Common myeloid progenitor, CD34-positive (primary cell): ENCODE measurements around the gene DNAH3.

Experiments used
- CTCF ChIA-PET: fragments of 350-600 bp; sonication (Branson Sonifier 250); formaldehyde crosslinking; loops from one replicate; lab custom pipeline; 2021; ENCODE audit warnings: antibody characterized with exemption; lab: Charles Lee
- POLR2A ChIA-PET: fragments of 350-600 bp; sonication (Branson Sonifier 250); formaldehyde crosslinking; loops from one replicate; lab custom pipeline; 2021; ENCODE audit warnings: antibody characterized with exemption; lab: Charles Lee
- DNase-seq, 3 donors: peaks; one replicate each; pipeline versions ENCODE4 v3.0.0 to v3.0.0-alpha.2; 2013
- H3K27ac ChIP-seq, 2 experiments: 1 replicate in 1 of 2; 2 replicates in 1 of 2; pipeline ENCODE4 v1.7.0; 2013; ENCODE audit warnings: inconsistent platforms in 2 of 2, low read length in 2 of 2, mild to moderate bottlenecking in 2 of 2, low read depth in 1 of 2, moderate library complexity in 1 of 2; ENCODE audit not compliant: severe bottlenecking in 2 of 2, insufficient read depth in 1 of 2, poor library complexity in 1 of 2
- H3K27me3 ChIP-seq, 5 experiments: replicated peaks in 2 of 5; 1 replicate in 3 of 5; 2 replicates in 2 of 5; pipeline versions ENCODE4 v1.6.1 to v1.7.0; 2013; ENCODE audit warnings: low read length in 4 of 5, mild to moderate bottlenecking in 2 of 5, moderate library complexity in 2 of 5, inconsistent platforms in 1 of 5; ENCODE audit not compliant: insufficient read depth in 5 of 5, control insufficient read depth in 4 of 5
- H3K36me3 ChIP-seq, 4 experiments: 1 replicate in 2 of 4; 2 replicates in 2 of 4; pipeline versions ENCODE4 v1.6.1 to v1.7.0; 2013; ENCODE audit warnings: low read length in 3 of 4, control low read depth in 1 of 4, mild to moderate bottlenecking in 1 of 4; ENCODE audit not compliant: control insufficient read depth in 4 of 4, insufficient read depth in 4 of 4
- H3K4me1 ChIP-seq, 4 experiments: 1 replicate in 3 of 4; 2 replicates in 1 of 4; pipeline versions ENCODE4 v1.6.1 to v1.7.1; 2013; ENCODE audit warnings: low read length in 3 of 4, mild to moderate bottlenecking in 3 of 4, control low read depth in 1 of 4, inconsistent platforms in 1 of 4, moderate library complexity in 1 of 4; ENCODE audit not compliant: control insufficient read depth in 4 of 4, insufficient read depth in 4 of 4; ENCODE audit errors: control extremely low read depth in 1 of 4
- H3K4me3 ChIP-seq, 7 experiments: 1 replicate in 4 of 7; 2 replicates in 3 of 7; pipeline versions ENCODE4 v1.5.1 to v1.7.0; 2013; ENCODE audit warnings: mild to moderate bottlenecking in 7 of 7, low read length in 6 of 7, moderate library complexity in 6 of 7, inconsistent platforms in 2 of 7, low read depth in 2 of 7, control low read depth in 1 of 7; ENCODE audit not compliant: insufficient read depth in 4 of 7, control insufficient read depth in 1 of 7; ENCODE audit errors: extremely low read depth in 1 of 7
- H3K9me3 ChIP-seq, 5 experiments: 1 replicate in 4 of 5; 2 replicates in 1 of 5; pipeline versions ENCODE4 v1.6.1 to v1.7.1; 2013; ENCODE audit warnings: low read length in 4 of 5, mild to moderate bottlenecking in 2 of 5, inconsistent platforms in 1 of 5, low read depth in 1 of 5, moderate library complexity in 1 of 5; ENCODE audit not compliant: control insufficient read depth in 4 of 5, insufficient read depth in 2 of 5; ENCODE audit errors: control extremely low read depth in 1 of 5
- WGBS: methylation state at CpG from one replicate; pipeline ENCODE4 v1.1.5; 2013; ENCODE audit not compliant: insufficient coverage; 5-methylcytosine and 5-hydroxymethylcytosine counted together

Gene DNAH3

DNA sequence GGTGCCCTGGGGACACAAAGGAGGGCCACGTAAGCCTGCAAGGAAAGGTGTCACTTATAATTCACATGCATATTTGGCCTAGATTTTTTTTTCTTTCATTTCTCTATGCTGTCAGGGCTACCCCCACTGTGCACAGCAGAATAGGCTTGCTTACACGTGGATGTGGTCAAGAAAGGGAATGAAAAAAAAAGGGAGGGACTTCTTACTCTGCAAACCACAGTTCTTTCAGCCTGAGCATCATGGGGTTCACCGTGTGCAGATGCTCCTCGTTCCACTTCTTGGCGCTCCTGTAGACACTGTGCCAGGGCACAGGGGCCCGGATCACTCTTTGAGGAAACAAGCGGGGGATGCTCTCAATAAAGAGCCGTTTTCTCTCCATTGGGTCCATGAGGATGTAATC, 16.6 kb downstream of the DNAH3 start:
- CTCF ChIA-PET, result no interaction called here
- POLR2A ChIA-PET, result no interaction called here

DNA sequence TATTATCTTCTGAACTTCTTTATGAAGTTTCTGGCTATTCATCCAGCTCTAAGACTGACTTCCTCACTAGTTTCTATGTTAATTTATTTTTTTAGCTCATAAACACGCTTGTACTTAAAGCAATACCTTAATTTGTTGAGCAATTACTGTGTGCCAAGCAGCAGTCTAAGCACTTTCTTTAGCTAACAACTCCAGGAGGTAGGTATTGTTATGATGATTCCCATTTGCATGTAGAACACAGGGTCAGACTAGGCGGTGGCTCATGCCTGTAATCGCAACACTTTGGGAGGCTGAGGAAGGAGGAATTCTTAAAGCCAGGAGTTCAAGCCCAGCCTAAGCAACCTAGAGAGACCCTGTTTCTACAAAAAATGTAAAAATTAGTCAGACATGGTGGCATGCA, 19.8 kb downstream of the DNAH3 start:
- H3K4me3 ChIP-seq, result no peak overlapping the region
- H3K9me3 ChIP-seq, result no peaks in the 10 kb centered on the region
- H3K4me1 ChIP-seq, result no peaks in the 10 kb centered on the region
- ChIA-PET POLR2A (interaction anchor here (0.6 kb wide), 1 partner anchor 214 kb away, joined by 3 read pairs; no protein-coding TSS in a partner anchor), CTCF (interaction anchor here (0.9 kb wide), 1 partner anchor 29 kb away, joined by 3 read pairs; no protein-coding TSS in a partner anchor)
- no peaks in the 10 kb centered on the region for H3K27me3 ChIP-seq
- no peaks in the 10 kb centered on the region for H3K36me3 ChIP-seq
- no peak for DNase-seq
- H3K27ac ChIP-seq, result no peak overlapping the region
- 100% methylated on average over 2 of the region's 3 CpGs for WGBS

More for the DNA sequence above, 16.6 kb downstream of the DNAH3 start:
- no peaks in the 10 kb centered on the region for H3K4me1 ChIP-seq
- no peaks in the 10 kb centered on the region for H3K9me3 ChIP-seq
- H3K27ac ChIP-seq, result no peak overlapping the region
- WGBS, result 93% methylated on average over 7 of the region's 8 CpGs
- DNase-seq, result no peak
- H3K27me3 ChIP-seq, result peaks cover 0 to 2% (median 0%) of the 10 kb centered on the region in 5 experiments
- no peaks in the 10 kb centered on the region for H3K36me3 ChIP-seq
- no peak overlapping the region for H3K4me3 ChIP-seq

DNA sequence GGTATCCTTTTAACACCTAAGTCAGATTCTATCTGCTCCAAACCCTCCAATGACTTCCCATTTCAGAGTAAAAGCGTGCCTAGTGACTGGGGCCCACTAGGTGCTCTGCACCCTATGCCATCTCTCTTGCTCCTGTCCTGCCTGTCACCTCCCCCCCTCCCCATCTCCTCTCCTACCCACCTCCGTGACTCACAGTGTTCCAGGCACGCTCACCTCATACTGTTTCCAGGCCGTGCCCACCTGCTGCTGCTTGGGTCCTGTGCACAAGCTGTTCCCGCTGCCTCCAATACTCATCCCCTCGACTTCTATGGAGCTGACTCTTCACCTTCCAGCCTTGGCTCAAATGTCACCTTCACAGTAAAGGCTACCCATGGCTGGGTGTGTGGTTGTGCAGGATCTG, 21.7 kb downstream of the DNAH3 start:
- 100% methylated on average over 3 of the region's 6 CpGs for WGBS
- ChIA-PET CTCF (no interaction called here), POLR2A (no interaction called here)

DNA sequence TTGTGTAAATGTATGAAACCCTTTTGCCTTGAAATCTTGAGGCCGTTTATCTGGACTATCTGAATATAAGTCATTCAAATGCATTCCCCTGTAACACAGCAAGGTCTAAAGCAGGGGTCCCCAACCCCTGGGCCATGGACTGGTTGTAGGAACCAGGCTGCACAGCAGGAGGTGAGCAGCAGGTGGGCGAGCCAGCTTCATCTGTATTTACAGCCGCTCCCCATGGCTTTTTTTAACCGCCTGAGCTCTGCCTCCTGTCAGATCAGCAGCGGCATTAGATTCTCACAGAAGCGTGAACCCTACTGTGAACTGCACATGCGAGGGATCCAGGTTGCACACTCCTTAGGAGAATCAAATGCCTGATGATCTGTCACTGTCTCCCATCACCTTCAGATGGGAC, 24.1 kb downstream of the DNAH3 start:
- no peak for DNase-seq
- no peaks in the 10 kb centered on the region for H3K4me1 ChIP-seq
- 100% methylated on average over 6 of the region's 7 CpGs for WGBS

More for the DNA sequence above, 21.7 kb downstream of the DNAH3 start:
- Histone ChIP-seq H3K9me3 (no peaks in the 10 kb centered on the region), H3K27me3 (no peaks in the 10 kb centered on the region), H3K27ac (no peak overlapping the region), H3K4me3 (no peak overlapping the region), H3K36me3 (no peaks in the 10 kb centered on the region), H3K4me1 (no peaks in the 10 kb centered on the region)
- DNase-seq, result no peak

DNA sequence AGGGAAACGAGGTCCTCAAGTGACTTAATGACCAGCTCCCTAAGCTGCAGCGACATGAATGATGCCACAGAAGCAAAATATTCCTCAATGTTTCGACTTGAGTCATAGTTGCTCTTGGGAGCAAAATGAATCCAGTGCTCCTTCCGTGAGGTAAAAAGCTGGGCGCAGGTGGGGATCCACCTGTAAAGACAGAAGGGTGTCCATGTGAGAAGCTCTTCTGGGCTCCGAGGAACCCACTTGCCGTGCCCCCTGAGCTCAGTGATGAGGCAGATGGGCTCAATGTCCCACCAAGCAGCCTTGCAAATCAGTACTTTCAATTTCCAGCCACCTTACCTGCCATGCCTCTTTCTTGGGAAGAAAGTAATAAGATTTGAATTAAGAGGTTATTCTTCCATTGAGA, 25.5 kb downstream of the DNAH3 start:
- Histone ChIP-seq H3K9me3 (no peaks in the 10 kb centered on the region), H3K4me3 (no peak overlapping the region), H3K36me3 (no peaks in the 10 kb centered on the region), H3K4me1 (no peaks in the 10 kb centered on the region), H3K27ac (no peak overlapping the region), H3K27me3 (no peaks in the 10 kb centered on the region)
- no peak for DNase-seq
- ChIA-PET CTCF (no interaction called here), POLR2A (no interaction called here)
- WGBS, result 98% methylated on average over 7 of the region's 7 CpGs

More for the DNA sequence above, 24.1 kb downstream of the DNAH3 start:
- no peaks in the 10 kb centered on the region for H3K9me3 ChIP-seq
- ChIA-PET POLR2A (no interaction called here), CTCF (no interaction called here)
- H3K4me3 ChIP-seq, result no peak overlapping the region
- H3K27me3 ChIP-seq, result no peaks in the 10 kb centered on the region
- H3K36me3 ChIP-seq, result no peaks in the 10 kb centered on the region
- H3K27ac ChIP-seq, result no peak overlapping the region

DNA sequence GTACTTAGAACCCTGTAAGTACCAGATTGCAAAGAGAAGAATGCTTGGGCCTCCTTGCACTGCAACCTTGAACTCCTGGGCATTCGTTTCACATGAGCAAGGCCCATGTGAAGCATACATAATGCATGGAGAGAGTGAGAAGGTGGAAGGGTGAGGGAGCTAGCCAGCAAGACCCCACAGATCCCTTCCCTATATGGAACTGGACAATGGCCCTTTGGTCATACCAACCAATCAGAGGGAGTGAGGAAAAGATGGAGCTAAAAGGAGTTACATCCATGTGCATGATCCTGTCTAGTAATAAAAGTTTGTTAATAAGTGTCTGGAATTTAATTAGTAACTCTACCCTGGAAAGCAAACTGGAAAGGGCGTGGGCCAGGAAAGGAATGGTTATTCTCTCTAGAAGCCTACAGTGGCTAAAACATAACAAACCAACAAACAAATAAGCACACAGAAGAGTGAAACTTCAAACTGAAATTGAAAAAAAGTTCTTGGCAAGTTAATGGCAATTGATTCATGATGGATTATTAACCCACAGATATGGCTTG, 29.6 kb downstream of the DNAH3 start:
- Histone ChIP-seq H3K27me3 (no peaks in the 10 kb centered on the region), H3K27ac (no peak overlapping the region), H3K4me3 (no peak overlapping the region), H3K36me3 (no peaks in the 10 kb centered on the region), H3K9me3 (peaks cover 0 to 21% (median 2%) of the 10 kb centered on the region in 5 experiments), H3K4me1 (peaks cover 0 to 6% (median 0%) of the 10 kb centered on the region in 4 experiments)
- DNase-seq, result no peak
- no CpG with 5 or more reads among the region's 2 CpGs for WGBS
- POLR2A ChIA-PET, result no interaction called here
- CTCF ChIA-PET, result no interaction called here

DNA sequence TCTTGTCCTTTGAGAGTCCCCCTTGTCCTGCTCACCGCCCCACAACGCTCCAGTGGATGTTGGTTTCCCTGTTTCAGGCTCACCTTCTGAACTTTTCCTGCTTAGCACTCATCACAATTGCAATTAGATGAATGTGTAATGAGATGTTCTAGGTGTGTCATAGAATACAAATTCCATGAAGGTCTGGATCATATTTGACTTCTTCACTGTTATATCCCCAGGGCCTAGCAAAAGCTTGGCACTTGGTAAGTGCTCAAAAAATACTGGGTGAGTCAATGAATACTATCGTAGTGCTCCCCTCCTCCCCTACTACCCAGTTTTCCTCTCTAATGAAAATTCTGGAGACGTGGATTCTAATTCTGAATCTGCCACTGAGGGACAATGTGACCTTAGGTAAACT, 33.1 kb downstream of the DNAH3 start:
- WGBS, result no CpG with 5 or more reads among the region's 4 CpGs
- no peaks in the 10 kb centered on the region for H3K36me3 ChIP-seq
- H3K9me3 ChIP-seq, result peaks cover 0 to 27% (median 5%) of the 10 kb centered on the region in 5 experiments
- H3K27me3 ChIP-seq, result no peaks in the 10 kb centered on the region
- DNase-seq, result no peak
- CTCF ChIA-PET, result interaction anchor here (0.6 kb wide), 1 partner anchor 10 kb away, joined by 3 read pairs; no protein-coding TSS in a partner anchor
- peaks cover 0 to 9% (median under 1%) of the 10 kb centered on the region in 4 experiments for H3K4me1 ChIP-seq
- POLR2A ChIA-PET, result interaction anchor here (0.6 kb wide), 1 partner anchor 12 kb away, joined by 4 read pairs; no protein-coding TSS in a partner anchor
- no peak overlapping the region for H3K4me3 ChIP-seq
- no peak overlapping the region for H3K27ac ChIP-seq
